GM19455 (cell line): Measurements from ENCODE around the gene CD79B.
A peak's percentile ranks its signal among the peaks of the same experiment; 100 is the strongest.
"Not testable (repeated sequence)": the region's sequence is repeated elsewhere in the genome, so short reads cannot be mapped to it uniquely, and the experiment has no call there.

Experiments
- ATAC-seq: cut with Tn5 transposase; IDR thresholded peaks from one replicate; pipeline ENCODE4 v1.9.1; 2021; ENCODE audit not compliant: unreplicated experiment

CD79B gene

GRCh38 chr17:63934183-63935112 lies 2.3 kb upstream of the CD79B start:
- ATAC-seq, result no peak

- no peak for ATAC-seq
Measured at GRCh38 chr17:63933598-63933997, 1.5 kb upstream of the CD79B start.

GRCh38 chr17:63932721-63933120 lies 590 bp upstream of the CD79B start:
- ATAC-seq, result no peak

GRCh38 chr17:63930951-63931575 lies 1.1 kb downstream of the CD79B start:
- peak; percentile 43 for ATAC-seq

- no peak for ATAC-seq
Measured at GRCh38 chr17:63929860-63930766, 2.0 kb downstream of the CD79B start.

GRCh38 chr17:63928966-63929695 lies 3.0 kb downstream of the CD79B start:
- ATAC-seq, result no peak

- no peak for ATAC-seq
Measured at GRCh38 chr17:63928172-63928666, 3.9 kb downstream of the CD79B start.

- no peak for ATAC-seq
Measured at GRCh38 chr17:63927464-63928171, 4.5 kb downstream of the CD79B start.

- ATAC-seq, result no peak
Measured at GRCh38 chr17:63926164-63926563, 6.0 kb downstream of the CD79B start.

- ATAC-seq, result no peak
Measured at GRCh38 chr17:63925615-63926014, 6.5 kb downstream of the CD79B start.

- ATAC-seq, result not testable (repeated sequence)
Measured at GRCh38 chr17:63922402-63922801, 9.7 kb downstream of the CD79B start.

GRCh38 chr17:63920779-63921178 lies 11.4 kb downstream of the CD79B start:
- ATAC-seq, result not testable (repeated sequence)

- ATAC-seq, result not testable (repeated sequence)
Measured at GRCh38 chr17:63920050-63920449, 12.1 kb downstream of the CD79B start.

- peak; percentile 73 for ATAC-seq
Measured at GRCh38 chr17:63919311-63919723, 12.8 kb downstream of the CD79B start.

- ATAC-seq, result not testable (repeated sequence)
Measured at GRCh38 chr17:63918789-63919305, 13.3 kb downstream of the CD79B start, which contains the start of gene GH1. GH1 (minus strand) TSS chr17:63918839; CDS start chr17:63918776, 63 bp downstream.

GRCh38 chr17:63918305-63918704 lies 13.8 kb downstream of the CD79B start:
- no peak for ATAC-seq

GRCh38 chr17:63917646-63918045 lies 14.5 kb downstream of the CD79B start:
- no peak for ATAC-seq

GRCh38 chr17:63917206-63917605 lies 14.9 kb downstream of the CD79B start:
- ATAC-seq, result not testable (repeated sequence)

- no peak for ATAC-seq
Measured at GRCh38 chr17:63916566-63917185, 15.5 kb downstream of the CD79B start.
